ENCODE results near the gene MYOZ1.
"Not testable (repeated sequence)": the region's sequence is repeated elsewhere in the genome, so short reads cannot be mapped to it uniquely, and the experiment has no call there.

MYOZ1 gene, protein sequence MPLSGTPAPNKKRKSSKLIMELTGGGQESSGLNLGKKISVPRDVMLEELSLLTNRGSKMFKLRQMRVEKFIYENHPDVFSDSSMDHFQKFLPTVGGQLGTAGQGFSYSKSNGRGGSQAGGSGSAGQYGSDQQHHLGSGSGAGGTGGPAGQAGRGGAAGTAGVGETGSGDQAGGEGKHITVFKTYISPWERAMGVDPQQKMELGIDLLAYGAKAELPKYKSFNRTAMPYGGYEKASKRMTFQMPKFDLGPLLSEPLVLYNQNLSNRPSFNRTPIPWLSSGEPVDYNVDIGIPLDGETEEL

DNA sequence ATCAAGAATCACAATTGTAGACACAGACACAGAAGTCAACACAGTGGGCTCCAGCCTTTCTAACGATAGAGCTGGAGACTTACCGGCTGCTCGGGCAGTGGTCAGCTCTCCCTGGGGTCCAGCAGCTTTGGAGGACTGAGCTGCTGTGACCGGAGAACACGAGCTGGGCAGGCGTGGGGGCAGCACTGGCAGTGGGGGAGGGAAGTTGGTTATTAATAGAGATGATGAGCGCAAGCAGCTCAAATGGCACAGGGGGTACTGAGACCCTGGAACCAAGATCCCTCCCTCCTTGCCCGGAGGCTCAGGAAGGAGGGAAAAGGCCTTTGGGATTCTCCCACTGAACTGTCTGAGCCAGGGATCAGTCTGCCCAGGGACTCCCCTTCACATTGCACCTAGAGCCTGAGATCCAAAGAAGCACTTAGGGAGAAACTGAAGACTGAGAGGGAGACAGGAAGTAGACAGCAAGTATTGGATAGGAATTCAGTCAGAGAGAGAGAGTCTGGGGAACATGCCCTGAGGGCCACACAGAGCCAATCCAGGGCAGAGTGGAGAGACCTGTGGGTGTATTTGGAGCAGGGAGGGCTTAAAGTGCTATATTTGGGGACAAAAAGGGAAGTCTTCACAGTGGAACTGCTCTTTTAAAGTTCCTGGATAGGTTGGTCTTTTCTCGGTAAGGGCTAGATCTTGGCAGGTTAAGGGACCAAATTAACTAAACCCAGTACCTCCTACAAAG is at the start of gene MYOZ1:
MYOZ1 (minus strand) TSS at position 147 of the 733 bp plus-strand sequence. CDS start 1,457 bp downstream, outside the sequence.
- no peak for DNase-seq (ENCODE audit: low read depth in 1 of 2, low spot score in 1 of 2)

DNA sequence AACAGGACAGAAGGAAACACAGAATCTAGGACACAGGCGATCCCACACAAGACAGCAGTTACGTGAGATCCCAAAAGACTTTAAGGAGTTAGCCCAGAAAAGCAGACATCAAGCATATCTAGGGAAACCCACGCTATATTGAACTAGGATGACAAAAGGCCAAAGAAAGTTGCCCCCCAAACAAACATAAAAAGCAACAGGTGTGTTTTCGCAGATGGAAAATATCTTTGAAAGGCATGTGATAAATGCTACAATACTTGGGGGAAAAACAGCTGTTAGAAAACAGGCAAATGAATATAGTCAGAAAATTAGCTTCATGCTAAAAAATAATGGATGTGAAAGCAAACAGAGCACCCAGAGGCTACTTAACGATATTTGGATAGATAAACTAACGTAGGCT is 49.5 kb upstream of the MYOZ1 start:
- not testable (repeated sequence) for DNase-seq (ENCODE audit: low read depth in 1 of 2, low spot score in 1 of 2)

DNA sequence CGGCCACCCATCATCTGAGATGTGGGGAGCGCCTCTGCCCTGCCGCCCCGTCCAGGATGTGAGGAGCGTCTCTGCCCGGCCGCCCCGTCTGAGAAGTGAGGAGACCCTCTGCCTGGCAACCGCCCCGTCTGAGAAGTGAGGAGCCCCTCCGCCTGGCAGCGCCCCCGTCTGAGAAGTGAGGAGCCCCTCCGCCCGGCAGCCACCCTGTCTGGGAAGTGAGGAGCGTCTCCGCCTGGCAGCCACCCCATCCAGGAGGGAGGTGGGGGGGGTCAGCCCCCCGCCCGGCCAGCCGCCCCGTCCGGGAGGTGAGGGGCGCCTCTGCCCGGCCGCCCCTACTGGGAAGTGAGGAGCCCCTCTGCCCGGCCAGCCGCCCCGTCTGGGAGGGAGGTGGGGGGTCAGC is 48.3 kb upstream of the MYOZ1 start:
- not testable (repeated sequence) for DNase-seq (ENCODE audit: low read depth in 1 of 2, low spot score in 1 of 2)

DNA sequence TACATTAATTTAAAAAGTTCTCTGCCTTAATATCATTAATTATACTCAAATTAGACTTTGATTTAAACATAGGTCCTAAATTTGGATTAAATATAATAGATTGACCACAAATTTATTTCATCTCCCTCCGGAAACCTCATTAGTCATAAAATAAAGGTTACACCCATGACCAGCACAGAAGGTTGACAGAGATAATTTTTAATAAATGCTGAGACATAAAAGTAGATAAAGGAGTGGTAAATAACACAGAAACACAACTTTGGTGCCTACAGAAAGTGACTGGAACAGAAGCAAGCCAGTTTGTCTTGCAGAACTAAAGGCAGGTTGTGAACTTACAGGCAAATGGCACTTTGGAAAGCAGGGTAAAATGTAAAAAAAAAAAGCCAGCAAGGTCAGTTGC is 46.4 kb upstream of the MYOZ1 start:
- DNase-seq (ENCODE audit: low read depth in 1 of 2, low spot score in 1 of 2) = not testable (repeated sequence)

DNA sequence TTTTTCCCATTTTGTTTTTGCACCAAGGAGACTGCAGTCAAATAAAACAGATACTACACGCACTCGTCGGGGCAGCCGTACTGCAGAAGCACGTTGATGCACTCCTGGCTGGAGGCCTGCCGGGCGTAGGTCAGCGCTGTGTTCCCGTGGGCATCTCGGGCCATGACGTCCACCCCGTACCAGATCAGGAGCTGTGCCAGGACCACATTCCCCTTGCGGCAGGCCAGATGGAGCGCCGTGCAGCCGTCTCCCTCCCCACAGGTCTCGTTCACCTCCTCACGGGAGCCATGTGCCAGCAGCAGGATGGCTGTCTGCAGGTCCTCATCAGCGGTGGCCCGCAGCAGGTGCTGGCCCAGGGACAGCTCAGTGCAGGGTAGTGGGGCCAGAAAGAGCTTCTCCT is 33.3 kb upstream of the MYOZ1 start:
- DNase-seq (ENCODE audit: low read depth in 1 of 2, low spot score in 1 of 2) = not testable (repeated sequence)

DNA sequence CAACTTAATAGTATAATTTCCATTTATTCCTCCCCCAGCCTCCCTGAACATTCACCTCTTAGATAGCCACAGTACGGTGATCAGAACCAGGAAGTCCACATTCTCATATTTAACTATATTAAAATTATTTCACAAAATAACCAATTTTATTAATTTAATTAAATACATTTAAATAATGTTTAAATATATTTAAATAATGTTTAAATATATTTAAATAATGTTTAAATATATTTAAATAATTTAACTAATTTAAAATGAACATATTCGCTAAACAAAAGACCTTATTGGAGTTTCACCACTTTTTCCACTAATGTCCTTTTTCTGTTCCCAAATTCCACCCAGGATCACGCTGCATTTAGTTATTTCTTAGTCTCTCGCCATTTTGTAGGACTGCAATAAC is 27.1 kb upstream of the MYOZ1 start:
- not testable (repeated sequence) for DNase-seq (ENCODE audit: low read depth in 1 of 2, low spot score in 1 of 2)

DNA sequence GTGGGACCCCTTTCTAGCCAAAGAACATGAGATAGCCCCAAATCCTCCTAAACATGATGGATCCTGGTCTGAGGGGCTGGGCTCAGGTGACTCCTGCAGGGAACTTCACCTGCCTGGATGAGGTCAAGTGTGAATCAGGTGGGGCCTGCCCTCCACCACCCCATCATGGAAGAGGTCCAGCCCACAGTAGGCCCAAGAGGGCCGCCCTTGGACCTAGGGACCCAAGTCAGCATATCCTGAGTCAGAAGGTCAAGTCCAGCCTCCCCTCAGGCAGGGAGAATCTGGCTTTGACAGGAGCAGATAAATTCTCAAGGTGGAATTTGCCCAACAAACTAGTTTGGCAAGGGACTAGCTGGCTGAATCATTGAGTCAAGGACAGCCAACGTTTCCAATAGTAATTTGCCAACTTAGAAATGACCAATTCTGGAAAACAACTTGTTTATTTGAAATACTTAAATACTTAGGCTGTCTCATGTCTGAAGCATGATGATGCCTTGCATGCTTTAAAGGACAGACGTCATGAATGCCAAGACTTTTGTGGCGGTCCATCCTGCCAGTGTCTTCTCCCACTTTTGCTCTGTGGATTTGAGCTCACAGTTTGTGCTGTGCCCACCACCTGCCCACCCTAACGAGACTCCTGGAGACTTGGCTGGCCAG is 25.0 kb upstream of the MYOZ1 start:
- not testable (repeated sequence) for DNase-seq (ENCODE audit: low read depth in 1 of 2, low spot score in 1 of 2)

DNA sequence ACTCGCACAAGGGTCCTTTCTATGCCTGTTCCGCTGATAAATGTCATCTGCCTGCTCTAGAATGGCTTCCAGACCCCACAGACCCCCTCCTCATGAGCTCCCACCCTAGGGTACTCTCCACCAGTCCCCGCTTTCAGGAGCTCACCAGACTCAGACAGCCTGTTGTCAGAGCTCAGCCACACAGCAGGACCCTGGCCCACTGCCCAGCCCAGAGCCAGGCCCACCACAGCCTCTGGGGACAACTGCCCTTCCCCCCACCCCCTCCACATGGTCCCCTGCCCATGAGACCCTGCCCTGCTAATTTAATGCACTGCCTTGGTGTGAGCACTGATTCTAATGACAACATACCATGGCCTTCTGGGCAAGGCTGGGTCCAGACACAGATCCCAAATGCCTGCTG is 24.3 kb upstream of the MYOZ1 start:
- DNase-seq (ENCODE audit: low read depth in 1 of 2, low spot score in 1 of 2) = not testable (repeated sequence)

DNA sequence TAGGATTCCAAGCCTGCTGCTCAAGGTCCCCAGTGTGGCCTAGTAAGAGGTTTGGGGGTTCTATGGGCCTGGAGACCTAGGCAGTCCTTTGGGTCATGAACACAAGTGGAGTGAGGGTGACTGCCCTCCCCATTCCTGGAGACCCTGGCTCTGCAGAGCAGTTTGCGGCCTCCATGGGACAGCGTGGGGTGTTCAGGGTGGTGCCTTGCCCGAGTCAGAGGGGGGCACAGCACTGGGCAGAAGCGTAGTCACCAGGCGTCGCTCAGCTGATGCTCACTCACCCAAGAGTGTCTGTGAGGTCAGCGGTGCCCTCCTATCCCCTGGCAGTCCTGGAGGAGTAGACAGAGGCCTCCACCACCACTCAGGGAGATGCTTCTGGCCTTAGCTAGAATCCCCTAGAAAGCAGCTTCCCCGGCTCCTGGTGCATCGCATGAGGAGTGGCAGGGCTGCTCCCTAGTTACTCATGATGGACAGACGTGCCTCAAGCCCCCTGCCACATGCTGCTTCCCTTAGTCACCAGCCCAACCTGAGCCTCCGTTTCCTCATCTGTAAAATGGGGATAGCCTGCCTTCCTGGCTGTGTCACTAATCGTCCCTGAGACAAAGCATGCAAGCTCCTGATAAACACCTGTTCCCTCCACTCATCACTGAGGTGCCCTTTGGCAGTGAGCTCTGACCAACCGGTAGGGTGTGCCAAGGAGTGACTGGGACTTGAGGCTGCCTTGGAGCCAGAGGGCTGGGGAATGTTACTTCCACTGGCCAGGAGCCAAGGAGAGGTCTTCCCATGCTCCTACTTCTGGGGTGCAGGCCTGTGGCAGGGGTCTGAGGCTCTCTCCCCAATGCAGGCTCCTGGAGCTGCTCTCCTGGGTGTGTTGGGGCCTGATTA is 23.1 kb upstream of the MYOZ1 start:
- DNase-seq (ENCODE audit: low read depth in 1 of 2, low spot score in 1 of 2) = not testable (repeated sequence)

DNA sequence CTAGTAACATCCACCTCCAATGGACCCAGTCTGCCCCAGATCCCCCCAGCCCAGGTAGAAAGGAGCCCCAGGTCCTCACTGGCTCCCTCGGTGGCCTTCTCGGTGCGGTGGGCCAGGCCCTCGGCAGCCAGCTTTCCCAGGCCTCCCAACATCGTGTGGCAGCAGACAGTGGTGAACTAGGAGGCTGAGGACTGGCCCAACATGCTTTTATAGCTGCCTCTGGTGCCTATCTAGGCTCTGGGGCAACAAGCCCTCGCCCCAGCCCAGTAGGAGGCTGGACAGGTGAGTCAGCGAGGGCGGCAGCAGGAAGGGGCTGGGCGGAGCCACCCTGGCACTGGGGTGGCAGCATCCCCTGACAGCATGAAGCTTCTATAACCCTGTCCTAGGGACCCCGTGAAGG is 22.3 kb upstream of the MYOZ1 start:
- DNase-seq (ENCODE audit: low read depth in 1 of 2, low spot score in 1 of 2) = not testable (repeated sequence)

DNA sequence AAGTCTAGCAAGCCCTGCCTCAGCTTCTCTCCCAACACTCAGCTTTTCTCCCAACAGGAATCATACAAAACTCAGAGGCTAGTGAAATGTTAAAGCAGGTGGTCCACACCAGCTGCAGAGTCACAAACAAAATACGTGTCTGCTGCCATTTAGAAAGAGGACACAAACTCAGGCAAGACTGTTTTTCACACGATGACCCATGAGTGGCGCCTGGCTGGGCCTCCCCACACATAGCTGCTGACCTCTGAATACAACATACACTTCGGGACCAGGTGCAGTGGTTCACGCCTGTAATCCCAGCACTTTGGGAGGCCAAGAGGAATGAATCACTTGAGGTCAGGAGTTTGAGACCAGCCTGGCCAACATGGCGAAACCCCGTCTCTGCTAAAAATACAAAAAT is 21.4 kb upstream of the MYOZ1 start:
- DNase-seq (ENCODE audit: low read depth in 1 of 2, low spot score in 1 of 2) = not testable (repeated sequence)

DNA sequence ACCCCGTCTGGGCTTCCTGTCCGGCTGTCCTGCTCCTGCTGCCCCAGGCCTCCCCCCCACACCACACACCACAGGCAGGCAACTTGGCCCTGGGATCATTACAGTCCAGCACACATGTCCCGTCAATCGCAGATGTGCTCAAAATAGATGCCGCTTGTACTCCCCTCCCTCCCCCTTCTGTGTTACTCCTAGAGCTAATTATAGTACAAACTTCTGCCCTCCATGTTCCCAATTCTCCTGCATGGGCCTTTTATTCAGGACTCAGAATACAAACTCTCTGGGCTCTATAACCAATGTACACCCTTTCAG is 14.7 kb upstream of the MYOZ1 start, which contains the start of gene SYNPO2L:
SYNPO2L (minus strand) TSS at position 40 of the 309 bp plus-strand sequence. CDS start 107 bp downstream, outside the sequence.
- no peak for DNase-seq (ENCODE audit: low read depth in 1 of 2, low spot score in 1 of 2)

DNA sequence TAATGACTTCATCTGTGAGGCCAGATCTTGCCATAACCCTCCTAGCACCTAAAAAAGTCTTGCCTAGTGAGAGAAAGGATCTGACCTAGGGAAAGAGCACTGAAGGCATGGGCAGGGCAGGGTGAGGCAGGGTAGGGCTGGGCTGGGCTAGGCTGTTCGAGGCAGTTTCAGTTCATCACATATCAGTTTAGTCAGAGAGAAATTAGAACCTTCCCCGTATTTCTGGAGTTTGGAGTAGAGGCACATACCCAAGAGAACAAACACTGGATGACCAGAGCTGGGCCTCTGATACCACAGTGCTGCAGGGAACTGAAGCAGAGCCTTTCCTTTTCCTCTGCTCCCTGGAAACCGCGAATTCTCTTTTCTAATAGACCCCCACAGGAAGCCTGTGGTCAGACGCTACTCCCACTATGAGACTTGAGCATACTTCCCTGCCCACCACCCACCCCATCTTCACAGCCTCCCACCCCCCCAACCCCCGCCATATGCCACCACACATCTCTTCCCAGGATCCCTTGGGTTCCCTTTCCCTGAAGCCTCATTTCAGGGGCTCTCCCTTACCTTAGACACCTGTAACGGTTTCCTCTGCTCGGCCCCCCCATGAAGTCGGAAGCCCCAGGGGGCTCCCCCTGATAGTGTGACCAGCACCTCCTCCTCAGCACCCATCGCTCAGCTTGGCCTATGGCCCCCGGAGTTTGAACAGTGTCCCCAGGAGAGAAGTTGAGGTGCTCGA is 14.1 kb upstream of the MYOZ1 start:
- no peak for DNase-seq (ENCODE audit: low read depth in 1 of 2, low spot score in 1 of 2)

DNA sequence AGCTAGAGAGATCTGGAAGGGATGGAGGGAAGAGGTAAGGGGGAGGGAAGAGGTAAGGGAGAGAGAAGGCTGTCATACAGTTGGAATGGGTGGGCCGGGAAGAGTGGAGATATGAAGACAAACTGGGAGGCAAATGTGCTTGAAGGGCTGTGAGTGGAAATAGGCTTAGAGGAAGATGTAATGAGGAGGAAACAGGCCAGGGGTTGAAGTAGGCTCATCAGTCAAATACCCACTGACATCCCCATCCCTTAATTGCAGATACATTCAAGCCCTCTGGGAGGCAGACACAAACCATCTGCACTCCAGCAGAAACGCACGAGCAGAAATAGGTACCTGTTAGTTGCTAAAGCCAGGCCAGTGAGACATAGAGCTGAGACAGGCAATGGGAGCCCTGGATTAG is 12.4 kb upstream of the MYOZ1 start:
- DNase-seq (ENCODE audit: low read depth in 1 of 2, low spot score in 1 of 2) = no peak

DNA sequence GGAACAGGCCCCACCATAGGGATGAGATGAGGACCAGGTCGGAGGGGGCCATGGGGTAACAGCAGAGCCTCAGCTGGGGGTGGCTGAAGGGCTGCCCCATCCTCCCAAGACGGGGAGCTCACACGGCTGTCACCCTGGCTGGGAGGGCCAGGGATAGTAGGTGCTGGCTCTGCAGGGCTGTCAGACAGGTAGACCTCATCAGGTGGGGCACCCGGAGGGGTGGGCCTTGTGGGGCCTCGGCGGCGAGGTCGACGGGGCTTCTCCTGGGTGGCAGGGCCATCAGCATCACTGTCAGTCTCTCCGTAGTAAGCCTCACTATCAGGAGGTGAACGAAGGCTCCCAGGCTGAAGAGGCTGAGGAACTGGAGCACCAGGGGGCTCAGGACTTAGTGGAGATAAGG is 11.9 kb upstream of the MYOZ1 start:
- DNase-seq (ENCODE audit: low read depth in 1 of 2, low spot score in 1 of 2) = no peak

DNA sequence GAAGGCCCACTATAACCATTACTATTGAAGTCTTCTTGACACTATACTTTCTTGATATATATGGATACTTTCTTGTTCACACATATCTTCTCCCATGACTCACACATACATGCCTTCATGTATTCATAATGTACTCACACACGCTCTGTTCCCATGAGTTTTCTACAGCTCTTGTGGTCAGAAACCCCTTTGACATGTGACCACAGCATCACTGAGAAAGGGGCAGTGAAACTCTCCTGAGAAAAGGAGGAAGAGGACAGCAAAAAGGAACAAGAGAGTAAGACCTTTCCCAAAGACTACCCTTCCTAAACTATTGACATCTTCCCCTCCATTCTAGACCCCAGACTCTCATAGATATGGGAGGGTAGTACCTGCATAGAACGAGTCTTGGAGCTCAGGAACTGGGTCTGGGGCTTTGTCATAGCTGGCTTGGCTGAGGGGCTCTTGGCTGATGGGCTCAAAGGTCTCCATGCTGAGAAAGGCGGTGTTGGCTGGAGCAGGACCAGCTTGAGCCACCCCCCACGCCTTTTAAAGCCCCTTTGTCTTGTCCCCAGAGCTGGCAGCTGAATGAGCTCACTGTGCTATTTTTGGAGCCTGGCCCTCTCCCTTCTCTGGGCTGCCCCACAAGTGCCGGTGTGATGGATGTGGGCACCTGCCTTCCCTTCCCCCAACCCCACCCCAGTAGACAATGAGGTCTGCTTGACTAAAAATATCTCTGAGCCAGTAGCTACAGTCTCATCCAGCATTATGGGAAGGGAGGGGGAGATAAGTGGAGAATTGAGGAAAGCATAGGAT is 9.5 kb upstream of the MYOZ1 start:
- DNase-seq (ENCODE audit: low read depth in 1 of 2, low spot score in 1 of 2) = no peak

DNA sequence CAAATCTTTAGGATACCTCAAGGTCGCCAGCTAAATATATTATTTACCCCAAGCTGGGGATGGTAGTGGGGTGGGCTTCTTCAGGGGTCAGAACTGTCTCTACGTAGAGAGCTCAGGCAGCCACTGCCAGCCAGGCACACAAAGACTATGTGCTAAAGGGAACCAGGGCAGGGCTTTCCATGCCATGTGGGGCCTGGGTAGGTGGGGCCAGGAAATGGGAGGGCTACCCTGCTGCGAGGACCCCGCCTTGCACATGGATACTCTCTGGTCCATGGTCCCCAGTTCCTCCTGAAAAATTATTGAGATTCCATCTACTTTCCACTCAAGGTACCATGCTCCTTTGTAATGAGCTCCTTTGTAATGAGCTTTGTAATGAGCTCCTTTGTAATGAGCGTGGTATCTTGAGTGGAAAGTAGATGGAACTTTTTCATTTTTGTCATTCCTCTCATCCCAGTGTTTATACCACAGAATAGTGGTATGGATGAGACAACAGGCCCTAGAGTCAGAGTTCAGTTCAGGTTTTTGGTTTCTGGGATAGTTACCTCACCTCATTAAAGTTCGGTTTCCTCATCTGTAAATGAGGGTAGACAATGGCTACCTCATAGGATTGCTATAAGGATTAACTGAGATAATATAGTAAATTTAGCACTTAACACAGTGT is 8.7 kb upstream of the MYOZ1 start:
- no peak for DNase-seq (ENCODE audit: low read depth in 1 of 2, low spot score in 1 of 2)

DNA sequence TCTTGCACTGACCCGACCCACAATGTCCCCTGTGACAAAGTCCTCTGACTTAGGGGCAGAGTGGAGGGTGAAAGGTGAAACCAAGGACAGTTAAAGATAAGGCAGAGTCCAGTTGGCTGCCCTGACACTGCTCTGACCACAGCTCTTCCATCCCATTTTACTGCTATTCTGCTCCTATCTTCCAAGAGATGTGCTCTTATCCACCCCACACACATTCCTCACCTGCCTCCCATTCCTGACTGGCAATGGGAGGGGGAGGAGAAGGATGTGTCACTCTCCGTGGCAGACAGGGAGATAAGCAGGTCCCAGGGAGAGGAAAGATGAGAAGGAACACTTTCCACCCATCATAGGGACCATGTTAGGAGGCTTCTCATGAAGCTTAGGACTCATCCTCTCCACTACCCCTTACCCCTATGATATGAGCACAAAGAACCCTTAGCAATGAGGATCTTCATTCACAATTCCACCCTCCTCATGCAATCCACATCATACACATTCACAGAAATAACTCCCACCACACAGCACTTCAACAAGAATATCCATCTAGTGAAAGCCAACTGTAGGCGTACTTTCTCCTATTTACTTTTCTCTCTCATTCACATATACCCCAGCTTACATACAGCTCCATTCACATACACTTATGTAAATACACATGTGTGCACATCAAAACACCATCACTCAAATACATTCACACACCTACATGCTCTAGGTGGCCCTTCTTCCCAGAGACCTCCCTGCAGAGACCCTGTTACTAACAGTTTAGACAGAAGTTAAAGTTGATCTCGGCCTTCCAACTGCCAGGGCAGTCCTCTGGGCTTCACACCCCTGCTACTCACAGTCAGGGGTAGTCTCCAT is 7.9 kb upstream of the MYOZ1 start:
- DNase-seq (ENCODE audit: low read depth in 1 of 2, low spot score in 1 of 2) = no peak

All from stimulated activated CD4-positive, alpha-beta T cell treated with anti-CD3 and anti-CD28 coated beads, Interleukin-15, amount 100 ng/mL, for 1 hour (primary cell).